HCT116 (cell line): ENCODE results near the gene KAZN. TPM values are rescaled to one million over a fixed set of nuclear protein-coding genes. Genes with fewer than 3 reads are reported as not detected.

ENCODE experiments used
- ATAC-seq: fragments of 200-7000 bp; cut with Tn5 transposase; 2 replicates; pipeline ENCODE4 v1.9.1; 2020; ENCODE audit warnings: mild to moderate bottlenecking, moderate library complexity
- BruUV-seq: library from RNA; stranded (reverse); fragments of 400-500 nt; replicated peaks from 2 replicates; lab custom pipeline; 2021; lab: Mats Ljungman, UMichigan
- CTCF ChIA-PET: fragments of 300-600 bp; sonication (Branson Sonifier 250); formaldehyde crosslinking; loops from one replicate; lab custom pipeline; 2021; ENCODE audit warnings: antibody characterized with exemption; lab: Charles Lee
- POLR2A ChIA-PET: fragments of 300-600, 350-600 bp; sonication (Branson Sonifier 250); formaldehyde crosslinking; loops from one replicate; lab custom pipeline; 2021; ENCODE audit warnings: antibody characterized with exemption; lab: Charles Lee
- RAD21 ChIA-PET, 2 experiments: fragments of 300-600 bp; sonication (Branson Sonifier 250); formaldehyde crosslinking; loops; one replicate each; lab custom pipeline; 2023; ENCODE audit warnings: low total read pairs in 2 of 2; ENCODE audit not compliant: uncharacterized antibody in 2 of 2, unreplicated experiment in 2 of 2, low non-redundant PET in 1 of 2; lab: Charles Lee
- DNase-seq: peaks from one replicate; pipeline ENCODE4 v3.0.0-alpha.2; 2010; ENCODE audit warnings: low read depth, low spot score
- H2AFZ ChIP-seq: fragments of 200-600 bp; shearing (Covaris generic), sonication (generic); 2 replicates; pipeline ENCODE4 v1.6.1; 2017; ENCODE audit warnings: low read depth, mixed run types, mixed read lengths, antibody characterized with exemption, low read length; ENCODE audit not compliant: poor library complexity, severe bottlenecking
- H3K27ac ChIP-seq: 2 replicates; pipeline ENCODE4 v1.5.1; 2012; ENCODE audit warnings: low read depth, low read length
- H3K27me3 ChIP-seq: fragments of 200-600 bp; sonication (generic); 2 replicates; pipeline ENCODE4 v1.6.1; 2016; ENCODE audit warnings: mixed run types, low read length, mixed read lengths; ENCODE audit not compliant: insufficient read depth
- H3K36me3 ChIP-seq, 2 experiments: fragments of 200-500 bp in 1 of 2; fragments of 200-600 bp in 1 of 2; sonication (Bioruptor generic) in 1 of 2; sonication (generic) in 1 of 2; 2 replicates each; pipeline versions ENCODE4 v1.5.1 to v1.6.1; 2014 to 2016; ENCODE audit warnings: low read length in 2 of 2, inconsistent platforms in 1 of 2, mixed read lengths in 1 of 2, mixed run types in 1 of 2; ENCODE audit not compliant: insufficient read depth in 2 of 2, control insufficient read depth in 1 of 2
- H3K4me1 ChIP-seq, 2 experiments: fragments of 200-600 bp in 1 of 2; sonication (generic) in 1 of 2; 2 replicates each; pipeline versions ENCODE4 v1.5.1 to v1.6.1; 2012 to 2017; ENCODE audit warnings: low read length in 2 of 2, inconsistent platforms in 1 of 2, mild to moderate bottlenecking in 1 of 2, mixed read lengths in 1 of 2, mixed run types in 1 of 2, moderate library complexity in 1 of 2; ENCODE audit not compliant: insufficient read depth in 2 of 2, control insufficient read depth in 1 of 2
- H3K4me2 ChIP-seq: fragments of 200-600 bp; sonication (generic); 2 replicates; pipeline ENCODE4 v1.6.1; 2017; ENCODE audit warnings: mixed run types, low read length, mixed read lengths
- H3K4me3 ChIP-seq, 2 experiments: fragments of 200-600 bp in 1 of 2; sonication (generic) in 1 of 2; replicated peaks in 1 of 2; 2 replicates each; pipeline ENCODE4 v1.5.1; 2011 to 2016; ENCODE audit warnings: low read length in 2 of 2, control low read depth in 1 of 2, low read depth in 1 of 2, mild to moderate bottlenecking in 1 of 2, mixed read lengths in 1 of 2, mixed run types in 1 of 2
- H3K79me2 ChIP-seq: fragments of 200-600 bp; sonication (generic); 2 replicates; pipeline ENCODE4 v1.6.1; 2017; ENCODE audit warnings: mild to moderate bottlenecking, mixed run types, low read length, moderate library complexity, mixed read lengths; ENCODE audit not compliant: insufficient read depth
- H3K9ac ChIP-seq: fragments of 200-600 bp; sonication (generic); 2 replicates; pipeline ENCODE4 v1.6.1; 2016; ENCODE audit warnings: low read length, mixed read lengths
- H3K9me2 ChIP-seq: fragments of 200-600 bp; sonication (generic), shearing (Covaris generic); 2 replicates; pipeline ENCODE4 v1.6.1; 2017; ENCODE audit warnings: mixed run types, mild to moderate bottlenecking, moderate library complexity; ENCODE audit not compliant: insufficient read depth
- H3K9me3 ChIP-seq, 2 experiments: fragments of 200-500 bp in 1 of 2; fragments of 200-600 bp in 1 of 2; sonication (Bioruptor generic) in 1 of 2; sonication (generic) in 1 of 2; 2 replicates each; pipeline ENCODE4 v1.6.1; 2014 to 2017; ENCODE audit warnings: low read length in 2 of 2, mixed read lengths in 2 of 2, inconsistent platforms in 1 of 2, low read depth in 1 of 2, mild to moderate bottlenecking in 1 of 2, mixed run types in 1 of 2, moderate library complexity in 1 of 2; ENCODE audit not compliant: control insufficient read depth in 1 of 2, insufficient read depth in 1 of 2
- H4K20me1 ChIP-seq: fragments of 200-600 bp; sonication (generic), shearing (Covaris generic); 2 replicates; pipeline ENCODE4 v1.6.1; 2017; ENCODE audit warnings: mixed run types, mild to moderate bottlenecking, moderate library complexity; ENCODE audit not compliant: insufficient read depth
- ATF3 ChIP-seq: IDR thresholded peaks from 2 replicates; pipeline ENCODE4 v1.6.1; 2012
- CBX3 ChIP-seq: IDR thresholded peaks from 2 replicates; pipeline ENCODE4 v1.6.1; 2012; ENCODE audit warnings: low read depth
- ELF1 ChIP-seq: IDR thresholded peaks from 2 replicates; pipeline ENCODE4 v1.6.1; 2012; ENCODE audit warnings: low read depth, borderline replicate concordance
- EZH2 ChIP-seq: fragments of 200-600 bp; sonication (generic); IDR thresholded peaks from 2 replicates; pipeline ENCODE4 v1.6.1; 2017; ENCODE audit warnings: antibody characterized with exemption, mixed run types
- EZH2phosphoT487 ChIP-seq: fragments of 200-600 bp; IDR thresholded peaks from 2 replicates; pipeline ENCODE4 v1.6.1; 2018; ENCODE audit warnings: antibody characterized with exemption, borderline replicate concordance
- MAX ChIP-seq: IDR thresholded peaks from 2 replicates; pipeline ENCODE4 v1.6.1; 2012
- POLR2AphosphoS5 ChIP-seq: IDR thresholded peaks from 2 replicates; pipeline ENCODE4 v1.6.1; 2011; ENCODE audit warnings: mild to moderate bottlenecking, low read depth, low read length, moderate library complexity
- RAD21 ChIP-seq: IDR thresholded peaks from 2 replicates; pipeline ENCODE4 v1.6.1; 2012; ENCODE audit warnings: low read depth, mild to moderate bottlenecking
- REST ChIP-seq: IDR thresholded peaks from 2 replicates; pipeline ENCODE4 v1.6.1; 2012; ENCODE audit warnings: low read depth
- SIN3A ChIP-seq: IDR thresholded peaks from 2 replicates; pipeline ENCODE4 v1.6.1; 2012; ENCODE audit warnings: low read depth
- SP1 ChIP-seq: IDR thresholded peaks from 2 replicates; pipeline ENCODE4 v1.6.1; 2012; ENCODE audit warnings: low read depth
- SRF ChIP-seq: IDR thresholded peaks from 2 replicates; pipeline ENCODE4 v1.6.1; 2012; ENCODE audit warnings: low read depth
- TCF7L2 ChIP-seq: IDR thresholded peaks from 2 replicates; pipeline ENCODE4 v1.7.0; 2011; ENCODE audit warnings: borderline replicate concordance, inconsistent platforms; ENCODE audit not compliant: insufficient read depth, insufficient read length; ENCODE audit errors: extremely low read depth
- YY1 ChIP-seq: IDR thresholded peaks from 2 replicates; pipeline ENCODE4 v1.6.1; 2011; ENCODE audit warnings: low read length, low read depth, moderate library complexity, mild to moderate bottlenecking; ENCODE audit not compliant: insufficient replicate concordance; ENCODE audit errors: extremely low read depth
- ZFX ChIP-seq: fragments of 450-650 bp; IDR thresholded peaks from 2 replicates; pipeline ENCODE4 v1.6.1; 2017
- intact Hi-C: fragments of 100-400 bp; cut with micrococcal nuclease; formaldehyde crosslinking; loops from 2 replicates; pipeline ENCODE4 v1.10.0; 2022
- total RNA-seq: library from RNA; stranded (reverse); gene quantifications from one replicate; pipeline ENCODE4 v1.2.1, GENCODE V29; 2021; ENCODE audit not compliant: unreplicated experiment

KAZN gene
- total RNA-seq, 1 experiment from 2014 or later: 13.4 TPM

GRCh38 chr1:15011661-15012060 is 413.2 kb downstream of the KAZN start:
- RAD21 ChIA-PET: no interaction called here
- no peak overlapping the region for H3K9ac ChIP-seq
- POLR2A ChIA-PET: no interaction called here
- H3K9me2 ChIP-seq: no peaks in the 10 kb centered on the region
- intact Hi-C loops: no loop called here
- DNase-seq (no peak), ATAC-seq (no peak)
- H3K27ac ChIP-seq: no peak overlapping the region
- no peaks in the 10 kb centered on the region for H3K4me1 ChIP-seq
- no peaks in the 10 kb centered on the region for H3K79me2 ChIP-seq
- H2AFZ ChIP-seq: no peak overlapping the region
- H3K36me3 ChIP-seq: no peaks in the 10 kb centered on the region
- TF ChIP-seq ATF3 (no peak), SRF (no peak), YY1 (no peak), CBX3 (no peak), REST (no peak), EZH2phosphoT487 (no peak)
- no peak overlapping the region for H3K4me2 ChIP-seq
- CTCF ChIA-PET: no interaction called here
- peaks cover 0 to 5% of the 10 kb centered on the region in 2 experiments; a peak in 1 of 4 replicates for H3K9me3 ChIP-seq
- no peaks in the 10 kb centered on the region for H4K20me1 ChIP-seq
- H3K4me3 ChIP-seq: no peak overlapping the region
- no TSS peak for BruUV-seq
- H3K27me3 ChIP-seq: no peaks in the 10 kb centered on the region

- Histone ChIP-seq H3K9ac (no peak overlapping the region), H3K36me3 (no peaks in the 10 kb centered on the region), H3K9me3 (peaks cover 0 to 5% of the 10 kb centered on the region in 2 experiments; a peak in 1 of 4 replicates), H3K4me1 (no peaks in the 10 kb centered on the region), H3K79me2 (no peaks in the 10 kb centered on the region), H3K4me3 (no peak overlapping the region), H4K20me1 (no peaks in the 10 kb centered on the region), H3K27me3 (no peaks in the 10 kb centered on the region), H3K27ac (no peak overlapping the region), H3K4me2 (no peak overlapping the region), H2AFZ (no peak overlapping the region), H3K9me2 (no peaks in the 10 kb centered on the region)
- ChIA-PET RAD21 (no interaction called here), POLR2A (no interaction called here), CTCF (no interaction called here)
- BruUV-seq: no TSS peak
- TF ChIP-seq SIN3A (no peak), RAD21 (no peak), EZH2 (no peak), ZFX (no peak), POLR2AphosphoS5 (no peak), TCF7L2 (no peak), ELF1 (no peak), SP1 (no peak), MAX (no peak)
- intact Hi-C loops: no loop called here
- DNase-seq (no peak), ATAC-seq (no peak)
Measured at GRCh38 chr1:15012822-15013221, 414.3 kb downstream of the KAZN start.
